Parathyroid adenoma (tissue), 2 donors: ENCODE measurements around the gene NDUFA12.

ENCODE experiments used
- H2AFZ ChIP-seq: fragments of 300-600 bp; sonication (generic); one replicate; pipeline ENCODE4 v1.7.0; 2017; ENCODE audit warnings: antibody characterized with exemption, mild to moderate bottlenecking
- H3K27ac ChIP-seq: fragments of 300-600 bp; sonication (generic); one replicate; pipeline ENCODE4 v1.7.0; 2017
- H3K27me3 ChIP-seq: fragments of 300-600 bp; sonication (generic); one replicate; pipeline ENCODE4 v1.7.0; 2017; ENCODE audit warnings: low read length; ENCODE audit not compliant: control insufficient read depth, insufficient read depth
- H3K36me3 ChIP-seq: fragments of 300-600 bp; sonication (generic); one replicate; pipeline ENCODE4 v1.7.0; 2017; ENCODE audit warnings: low read length; ENCODE audit not compliant: control insufficient read depth, insufficient read depth
- H3K4me1 ChIP-seq: fragments of 300-600 bp; sonication (generic); one replicate; pipeline ENCODE4 v1.7.0; 2017; ENCODE audit warnings: control low read depth
- H3K4me2 ChIP-seq: fragments of 300-600 bp; sonication (generic); one replicate; pipeline ENCODE4 v1.7.0; 2017; ENCODE audit warnings: low read length
- H3K4me3 ChIP-seq: fragments of 300-600 bp; sonication (generic); one replicate; pipeline ENCODE4 v1.7.0; 2017; ENCODE audit warnings: low read depth, low read length
- H3K79me2 ChIP-seq: fragments of 300-600 bp; sonication (generic); one replicate; pipeline ENCODE4 v1.7.0; 2017; ENCODE audit warnings: control low read depth
- H3K9ac ChIP-seq: fragments of 300-600 bp; sonication (generic); one replicate; pipeline ENCODE4 v1.7.0; 2017; ENCODE audit warnings: mild to moderate bottlenecking
- H3K9me3 ChIP-seq: fragments of 300-600 bp; sonication (generic); one replicate; pipeline ENCODE4 v1.7.0; 2017; ENCODE audit warnings: low read length; ENCODE audit not compliant: control insufficient read depth
- TF ChIP-seq, protein P1 (sequence below): fragments of 300-600 bp; sonication (generic); IDR thresholded peaks from one replicate; pipeline ENCODE4 v1.7.0; 2017; ENCODE audit warnings: antibody characterized with exemption, mild to moderate bottlenecking
- donor health status: primary hyperparathyroidism.

Gene NDUFA12

GRCh38 chr12:95004610-95005009, 1.1 kb upstream of the NDUFA12 start:
- peak overlapping the region; percentile 81 for H2AFZ ChIP-seq
- no peaks in the 10 kb centered on the region for H3K36me3 ChIP-seq
- TF ChIP-seq, protein P1, sequence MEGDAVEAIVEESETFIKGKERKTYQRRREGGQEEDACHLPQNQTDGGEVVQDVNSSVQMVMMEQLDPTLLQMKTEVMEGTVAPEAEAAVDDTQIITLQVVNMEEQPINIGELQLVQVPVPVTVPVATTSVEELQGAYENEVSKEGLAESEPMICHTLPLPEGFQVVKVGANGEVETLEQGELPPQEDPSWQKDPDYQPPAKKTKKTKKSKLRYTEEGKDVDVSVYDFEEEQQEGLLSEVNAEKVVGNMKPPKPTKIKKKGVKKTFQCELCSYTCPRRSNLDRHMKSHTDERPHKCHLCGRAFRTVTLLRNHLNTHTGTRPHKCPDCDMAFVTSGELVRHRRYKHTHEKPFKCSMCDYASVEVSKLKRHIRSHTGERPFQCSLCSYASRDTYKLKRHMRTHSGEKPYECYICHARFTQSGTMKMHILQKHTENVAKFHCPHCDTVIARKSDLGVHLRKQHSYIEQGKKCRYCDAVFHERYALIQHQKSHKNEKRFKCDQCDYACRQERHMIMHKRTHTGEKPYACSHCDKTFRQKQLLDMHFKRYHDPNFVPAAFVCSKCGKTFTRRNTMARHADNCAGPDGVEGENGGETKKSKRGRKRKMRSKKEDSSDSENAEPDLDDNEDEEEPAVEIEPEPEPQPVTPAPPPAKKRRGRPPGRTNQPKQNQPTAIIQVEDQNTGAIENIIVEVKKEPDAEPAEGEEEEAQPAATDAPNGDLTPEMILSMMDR: no peak
- peaks cover 12% of the 10 kb centered on the region for H3K79me2 ChIP-seq
- no peaks in the 10 kb centered on the region for H3K27me3 ChIP-seq
- H3K9me3 ChIP-seq: no peaks in the 10 kb centered on the region
- H3K4me1 ChIP-seq: no peaks in the 10 kb centered on the region
- no peak overlapping the region for H3K27ac ChIP-seq
- no peak overlapping the region for H3K4me2 ChIP-seq
- no peak overlapping the region for H3K4me3 ChIP-seq
- H3K9ac ChIP-seq: no peak overlapping the region

DNA sequence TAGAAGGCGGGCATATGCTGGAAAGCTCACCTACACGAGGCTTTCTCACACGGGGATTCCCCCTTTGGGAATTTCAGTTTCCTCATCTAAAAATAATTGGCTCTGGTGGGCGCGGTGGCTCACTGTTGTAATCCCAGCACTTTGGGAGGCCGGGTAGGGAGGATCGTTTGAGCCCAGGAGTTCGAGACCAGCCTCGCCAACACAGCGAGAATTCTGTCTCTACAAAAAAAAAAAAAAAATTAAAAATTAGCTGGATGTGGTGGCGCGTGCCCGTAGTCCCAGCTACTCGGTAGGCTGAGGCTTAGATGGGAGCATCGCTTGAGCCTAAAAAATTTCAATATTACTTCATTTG, 400 bp upstream of the NDUFA12 start:
- peaks cover 12% of the 10 kb centered on the region for H3K79me2 ChIP-seq
- H3K9ac ChIP-seq: peak overlapping the region; percentile 56
- no peaks in the 10 kb centered on the region for H3K36me3 ChIP-seq
- peak overlapping the region; percentile 81 for H3K4me3 ChIP-seq
- peak overlapping the region; percentile 56 for H3K4me2 ChIP-seq
- H3K27ac ChIP-seq: peak overlapping the region; percentile 82
- peak overlapping the region; percentile 81 for H2AFZ ChIP-seq
- TF ChIP-seq, protein P1: no peak
- H3K27me3 ChIP-seq: no peaks in the 10 kb centered on the region
- H3K4me1 ChIP-seq: no peaks in the 10 kb centered on the region
- no peaks in the 10 kb centered on the region for H3K9me3 ChIP-seq

DNA sequence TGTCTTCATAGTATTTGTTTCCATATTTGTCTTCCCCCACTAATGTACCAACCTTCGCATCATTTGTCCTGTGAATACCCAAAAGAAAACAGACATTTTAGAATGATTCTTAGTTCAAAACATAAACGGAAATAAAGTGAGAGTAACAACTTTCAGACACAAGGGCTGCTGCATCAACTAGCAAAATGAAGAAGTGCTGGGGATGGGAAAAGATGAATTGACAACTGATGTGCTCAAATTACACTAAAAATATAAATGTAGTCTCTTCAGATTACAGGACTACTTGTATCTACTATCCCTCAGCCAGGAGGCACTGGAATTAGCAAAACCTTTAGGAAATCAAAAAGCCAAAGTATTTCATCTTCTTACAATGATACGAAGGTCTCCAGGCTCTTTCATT, 743 bp downstream of the NDUFA12 start:
- Histone ChIP-seq H3K9me3 (no peaks in the 10 kb centered on the region), H3K79me2 (peaks cover 12% of the 10 kb centered on the region), H2AFZ (peak overlapping the region; percentile 81), H3K27ac (peak overlapping the region; percentile 82), H3K36me3 (no peaks in the 10 kb centered on the region), H3K4me2 (peak overlapping the region; percentile 56), H3K4me3 (peak overlapping the region; percentile 81), H3K4me1 (no peaks in the 10 kb centered on the region), H3K27me3 (no peaks in the 10 kb centered on the region), H3K9ac (peak overlapping the region; percentile 56)
- TF ChIP-seq, protein P1: no peak

DNA sequence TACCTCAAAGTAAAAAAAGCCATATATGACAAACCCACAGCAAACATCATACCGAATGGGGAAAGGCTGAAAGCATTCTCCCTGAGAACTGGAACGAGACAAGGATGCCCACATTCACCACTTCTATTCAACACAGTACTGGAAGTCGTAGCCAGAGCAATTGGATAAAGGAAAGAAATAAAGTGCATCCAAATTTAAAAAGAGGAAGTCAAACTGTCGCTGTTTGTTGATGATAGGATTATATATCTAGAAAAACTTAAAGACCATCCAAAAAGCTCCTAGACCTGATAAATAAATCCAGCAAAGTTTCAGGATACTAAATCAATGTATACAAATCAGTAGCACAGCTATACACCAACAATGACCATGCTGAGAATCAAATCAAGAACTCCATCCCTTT, 5.2 kb downstream of the NDUFA12 start:
- H3K4me3 ChIP-seq: no peak overlapping the region
- no peak overlapping the region for H3K9ac ChIP-seq
- peaks cover 15% of the 10 kb centered on the region for H3K79me2 ChIP-seq
- H3K27me3 ChIP-seq: no peaks in the 10 kb centered on the region
- H2AFZ ChIP-seq: no peak overlapping the region
- H3K27ac ChIP-seq: no peak overlapping the region
- no peak overlapping the region for H3K4me2 ChIP-seq
- TF ChIP-seq, protein P1: no peak
- no peaks in the 10 kb centered on the region for H3K9me3 ChIP-seq
- no peaks in the 10 kb centered on the region for H3K36me3 ChIP-seq
- no peaks in the 10 kb centered on the region for H3K4me1 ChIP-seq

GRCh38 chr12:94997726-94998125, 5.8 kb downstream of the NDUFA12 start:
- no peaks in the 10 kb centered on the region for H3K27me3 ChIP-seq
- no peak overlapping the region for H3K4me2 ChIP-seq
- no peaks in the 10 kb centered on the region for H3K9me3 ChIP-seq
- TF ChIP-seq, protein P1: no peak
- no peak overlapping the region for H3K4me3 ChIP-seq
- H2AFZ ChIP-seq: no peak overlapping the region
- H3K36me3 ChIP-seq: no peaks in the 10 kb centered on the region
- H3K27ac ChIP-seq: no peak overlapping the region
- H3K79me2 ChIP-seq: peaks cover 10% of the 10 kb centered on the region
- H3K4me1 ChIP-seq: no peaks in the 10 kb centered on the region
- no peak overlapping the region for H3K9ac ChIP-seq
